ENCODE results near the gene ARID3A. TPM values are rescaled to one million over a fixed set of nuclear protein-coding genes. Genes with fewer than 3 reads are reported as not detected.

The ARID3A gene
- total RNA-seq, 4 donors from 2014 or later, result 5.5 to 13.9 (median 9.2) TPM

DNA sequence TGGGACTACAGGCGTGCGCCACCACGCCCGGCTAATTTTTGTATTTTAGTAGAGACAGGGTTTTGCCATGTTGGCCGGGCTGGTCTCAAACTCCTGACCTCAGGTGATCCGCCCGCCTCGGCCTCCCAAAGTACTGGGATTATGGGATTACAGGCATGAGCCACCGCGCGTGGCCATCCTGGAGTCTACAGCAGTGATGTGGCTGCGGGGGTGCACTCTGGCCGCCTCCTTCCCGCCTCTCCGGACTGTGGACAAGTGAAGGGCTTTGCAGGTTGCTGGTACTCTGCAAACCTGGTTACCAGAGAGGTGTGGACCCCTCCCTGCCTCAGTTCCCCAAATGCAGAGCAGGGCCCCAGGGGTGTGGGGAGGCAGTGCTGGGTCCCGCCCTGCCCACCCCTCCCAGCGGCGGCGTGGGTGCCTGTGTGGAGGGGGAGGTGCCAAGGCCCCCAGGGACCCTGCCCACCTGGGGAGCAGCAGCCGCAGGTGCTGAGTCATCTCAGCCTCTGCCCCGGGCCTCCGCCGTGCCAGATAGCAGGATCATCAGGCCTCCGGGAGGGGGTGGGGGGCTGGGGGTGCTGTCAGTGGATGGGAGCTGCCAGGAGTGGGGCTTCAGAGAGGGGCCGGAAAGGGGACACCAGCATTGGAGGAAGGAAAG, 23.1 kb downstream of the ARID3A start:
- TF ChIP-seq, protein P1, sequence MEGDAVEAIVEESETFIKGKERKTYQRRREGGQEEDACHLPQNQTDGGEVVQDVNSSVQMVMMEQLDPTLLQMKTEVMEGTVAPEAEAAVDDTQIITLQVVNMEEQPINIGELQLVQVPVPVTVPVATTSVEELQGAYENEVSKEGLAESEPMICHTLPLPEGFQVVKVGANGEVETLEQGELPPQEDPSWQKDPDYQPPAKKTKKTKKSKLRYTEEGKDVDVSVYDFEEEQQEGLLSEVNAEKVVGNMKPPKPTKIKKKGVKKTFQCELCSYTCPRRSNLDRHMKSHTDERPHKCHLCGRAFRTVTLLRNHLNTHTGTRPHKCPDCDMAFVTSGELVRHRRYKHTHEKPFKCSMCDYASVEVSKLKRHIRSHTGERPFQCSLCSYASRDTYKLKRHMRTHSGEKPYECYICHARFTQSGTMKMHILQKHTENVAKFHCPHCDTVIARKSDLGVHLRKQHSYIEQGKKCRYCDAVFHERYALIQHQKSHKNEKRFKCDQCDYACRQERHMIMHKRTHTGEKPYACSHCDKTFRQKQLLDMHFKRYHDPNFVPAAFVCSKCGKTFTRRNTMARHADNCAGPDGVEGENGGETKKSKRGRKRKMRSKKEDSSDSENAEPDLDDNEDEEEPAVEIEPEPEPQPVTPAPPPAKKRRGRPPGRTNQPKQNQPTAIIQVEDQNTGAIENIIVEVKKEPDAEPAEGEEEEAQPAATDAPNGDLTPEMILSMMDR (IDR thresholded peaks at IDR 0.05; ENCODE audit: low read depth), result no peak

DNA sequence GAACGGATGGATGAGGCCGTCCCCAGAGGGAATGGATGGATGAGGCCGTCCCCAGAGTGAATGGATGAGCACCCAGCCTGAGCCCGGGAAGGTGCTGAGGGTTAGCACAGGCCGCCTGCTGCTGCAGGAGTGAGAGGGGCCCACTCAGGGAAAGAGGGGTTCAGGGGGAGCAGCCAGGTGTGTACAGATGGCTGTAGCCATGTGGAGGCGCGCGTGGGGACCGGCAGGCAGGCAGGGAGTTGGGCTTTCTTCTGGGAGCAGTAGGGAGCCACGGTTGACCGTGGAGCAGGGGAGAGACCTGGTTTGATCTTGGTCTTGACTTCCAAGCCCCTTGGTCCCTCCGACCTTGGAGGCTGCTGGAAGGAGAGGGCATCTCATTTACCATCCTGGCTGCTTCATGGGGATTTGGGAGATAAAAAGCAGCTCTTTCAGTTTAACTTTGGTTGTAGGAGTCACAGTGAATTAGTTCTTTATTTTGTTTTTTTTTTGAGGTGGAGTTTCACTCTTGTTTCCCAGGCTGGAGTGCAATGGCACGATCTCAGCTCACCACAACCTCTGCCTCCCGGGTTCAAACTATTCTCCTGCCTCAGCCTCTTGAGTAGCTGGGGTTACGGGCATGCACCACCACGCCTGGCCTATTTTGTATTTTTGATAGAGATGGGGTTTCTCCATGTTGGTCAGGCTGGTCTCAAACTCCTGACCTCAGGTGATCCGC, 24.7 kb downstream of the ARID3A start:
- TF ChIP-seq, protein P1 (IDR thresholded peaks at IDR 0.05; ENCODE audit: low read depth), result no peak

DNA sequence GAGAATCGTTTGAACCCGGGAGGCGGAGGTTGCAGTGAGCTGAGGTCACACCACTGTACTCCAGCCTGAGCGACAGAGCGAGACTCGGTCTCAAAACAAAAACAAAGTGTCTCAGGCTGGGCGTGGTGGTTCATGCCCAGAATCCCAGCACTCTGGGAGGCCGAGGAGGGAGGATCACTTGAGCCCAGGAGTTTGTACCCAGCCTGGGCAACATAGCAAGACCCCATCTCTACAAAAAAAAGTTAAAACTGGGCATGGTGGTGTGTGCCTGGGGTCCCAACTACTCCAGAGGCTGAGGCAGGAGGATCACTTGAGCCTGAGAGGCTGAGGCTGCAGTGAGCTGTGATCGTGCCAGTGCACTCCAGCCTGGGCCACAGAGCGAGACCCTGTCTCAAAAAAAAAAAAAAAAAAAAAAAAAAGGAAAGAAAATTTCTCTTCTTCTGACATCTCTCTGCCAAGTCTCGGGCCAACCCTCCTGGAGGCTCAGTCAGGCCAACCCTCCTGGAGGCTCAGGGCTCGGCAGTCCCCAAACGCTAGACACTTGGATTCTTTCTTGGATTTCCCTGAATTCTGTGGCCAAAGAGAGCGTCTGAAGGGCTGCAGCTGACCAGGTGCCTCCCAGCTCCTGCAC, 26.3 kb downstream of the ARID3A start:
- TF ChIP-seq, protein P1 (IDR thresholded peaks at IDR 0.05; ENCODE audit: low read depth), result no peak

DNA sequence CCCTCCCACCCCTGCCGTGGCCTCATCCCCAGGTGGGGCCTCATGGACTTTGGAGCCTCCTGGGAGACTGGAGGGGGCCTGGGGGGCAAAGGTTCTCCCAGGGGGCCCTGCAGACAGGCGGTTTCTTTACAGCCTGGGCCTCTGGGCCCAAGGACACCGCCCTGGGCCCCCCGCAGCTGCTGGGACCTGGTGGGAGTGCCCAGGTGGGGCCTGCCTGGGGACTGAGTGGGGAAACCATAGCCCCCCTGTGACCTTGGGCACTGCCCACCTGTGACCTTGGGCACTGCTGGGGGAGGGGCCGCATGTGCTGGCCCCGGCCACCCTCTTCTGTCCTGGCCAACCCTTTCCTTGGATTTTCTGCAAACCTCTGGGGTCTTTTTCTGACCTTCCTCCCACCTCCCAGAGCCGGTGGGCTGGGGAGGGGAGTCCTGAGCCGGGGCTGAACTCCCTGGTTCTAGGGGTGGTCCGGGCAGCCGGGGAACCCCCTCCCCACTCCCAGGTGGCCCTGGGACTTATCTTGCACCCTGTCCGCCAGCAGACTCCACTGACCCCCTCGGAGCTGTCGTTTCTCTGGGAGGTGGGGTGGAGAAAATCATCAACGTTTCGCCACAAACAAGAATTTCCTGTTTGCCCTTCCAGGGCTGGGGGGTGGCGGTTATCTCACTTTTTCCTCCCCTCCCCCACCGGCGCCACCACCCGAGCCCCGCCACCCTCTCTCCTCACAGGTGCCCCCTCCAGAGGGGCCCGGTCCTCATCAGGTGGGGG, 27.0 kb downstream of the ARID3A start:
- TF ChIP-seq, protein P1 (IDR thresholded peaks at IDR 0.05; ENCODE audit: low read depth), result no peak

DNA sequence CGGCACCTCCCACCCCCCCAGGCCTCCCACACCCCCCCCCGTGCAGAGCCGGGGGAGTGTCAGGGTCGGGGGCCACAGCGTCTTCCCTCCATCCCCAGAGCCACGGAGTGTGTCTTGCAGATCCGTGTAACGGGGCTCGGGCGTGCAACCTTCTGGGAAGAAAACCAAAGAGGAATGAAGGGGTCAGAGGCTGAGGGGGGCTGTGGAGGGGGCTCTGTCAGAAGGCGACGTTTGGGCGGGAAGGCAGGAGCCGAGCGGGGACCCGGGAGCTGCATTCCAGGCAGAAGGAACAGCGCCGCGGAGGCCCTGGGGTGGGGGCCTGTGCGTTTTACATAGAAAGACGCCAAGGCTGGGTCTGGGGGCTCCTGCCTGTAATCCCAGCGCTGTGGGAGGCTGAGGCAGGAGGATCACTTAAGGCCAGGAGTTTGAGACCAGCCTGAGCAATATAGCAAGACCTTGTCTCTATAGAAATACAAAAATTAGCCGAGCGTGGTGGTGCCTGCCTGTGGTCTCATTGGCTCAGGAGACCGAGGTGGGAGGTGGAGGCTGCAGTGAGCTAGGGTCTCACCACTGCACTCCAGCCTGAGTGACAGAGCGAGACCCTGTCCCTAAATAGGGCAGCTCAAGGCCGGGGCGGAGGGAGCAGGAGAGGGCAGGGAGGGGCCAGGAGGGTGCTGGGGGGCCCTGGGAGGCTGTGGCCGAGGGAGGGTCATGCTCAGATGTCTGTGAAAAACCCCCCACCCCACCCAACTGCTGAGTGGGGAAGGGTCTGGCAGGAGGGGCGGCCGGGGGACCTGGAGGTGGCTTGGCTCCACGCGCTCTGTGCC, 27.8 kb downstream of the ARID3A start:
- TF ChIP-seq, protein P1 (IDR thresholded peaks at IDR 0.05; ENCODE audit: low read depth), result no peak

DNA sequence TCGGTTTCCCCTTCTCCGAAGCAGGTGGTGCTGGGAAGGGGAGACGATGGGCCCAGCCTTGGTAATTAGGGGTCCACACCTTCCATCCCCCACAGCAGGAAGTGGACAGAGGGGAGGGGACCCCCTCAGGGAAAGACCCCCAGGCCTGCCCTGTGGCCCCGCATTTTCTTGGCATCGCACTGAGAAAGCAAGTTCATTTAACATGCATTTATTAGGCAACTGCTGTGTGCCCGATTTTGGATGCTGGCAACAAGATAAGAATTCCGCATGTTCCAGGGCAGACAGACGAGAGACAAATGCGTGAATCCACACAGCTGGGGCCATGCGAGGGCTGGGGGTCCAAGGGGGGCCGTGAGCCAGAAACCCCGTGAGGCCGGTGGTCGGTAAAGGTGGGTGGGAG, 28.4 kb downstream of the ARID3A start:
- TF ChIP-seq, protein P1 (IDR thresholded peaks at IDR 0.05; ENCODE audit: low read depth), result no peak

All from subcutaneous adipose tissue (tissue), 4 donors.